Motor neuron (in vitro differentiated cells): ENCODE data around the gene PLXNB3. TPM values are rescaled to one million over a fixed set of nuclear protein-coding genes. Genes with fewer than 3 reads are reported as not detected.
A peak's percentile ranks its signal among the peaks of the same experiment; 100 is the strongest.

ENCODE experiments used
- ATAC-seq, 8 experiments: fragments of 200-7000 bp; cut with Tn5 transposase; replicated peaks in 6 of 8; 2 replicates each; pipeline ENCODE4 v1.8.0; 2021; ENCODE audit warnings: mild to moderate bottlenecking in 8 of 8, moderate library complexity in 8 of 8
- H3K27ac ChIP-seq, 2 donors: fragments of 250-450 bp; sonication (Bioruptor Pico); 2 replicates each; pipeline ENCODE4 v1.9.0; 2021; ENCODE audit warnings: antibody characterized with exemption in 2 of 2, mild to moderate bottlenecking in 2 of 2, moderate library complexity in 1 of 2
- H3K4me1 ChIP-seq, 2 donors: fragments of 250-450 bp; sonication (Bioruptor Pico); replicated peaks in 1 of 2; 2 replicates each; pipeline ENCODE4 v1.6.1; 2021; ENCODE audit warnings: antibody characterized with exemption in 2 of 2, mild to moderate bottlenecking in 2 of 2, moderate library complexity in 1 of 2
- H3K4me3 ChIP-seq, 5 donors: fragments of 250-450 bp; sonication (Bioruptor Pico); 2 replicates each; pipeline ENCODE4 v1.9.0; 2021; ENCODE audit warnings: antibody characterized with exemption in 5 of 5, mild to moderate bottlenecking in 5 of 5, moderate library complexity in 4 of 5
- WGBS, 10 experiments: fragments of 450-650 bp; shearing (Covaris generic); methylation state at CpG; one replicate each; pipeline ENCODE4 v1.0.0; 2022; 5-methylcytosine and 5-hydroxymethylcytosine counted together
- in situ Hi-C, 9 experiments: fragments of 400-800 bp; cut with MboI; loops; one replicate each; pipeline ENCODE4 v1.15.0; 2021; ENCODE audit warnings: low sequenced_read_pairs in 9 of 9, low pct_unique_long_range_greater_than_20kb in 2 of 9; ENCODE audit not compliant: unreplicated experiment in 9 of 9
- total RNA-seq, 8 experiments: library from RNA; unstranded; fragments of 300-600 nt; gene quantifications; 2 replicates each; pipeline versions ENCODE4 v1.2.3 to v1.2.4, GENCODE V29; 2022

Gene PLXNB3
- 1 to 10 TPM in 4 of 8 experiments, under 1 TPM in 4; 0.62 to 4.3 (median 1.2) TPM for total RNA-seq

DNA sequence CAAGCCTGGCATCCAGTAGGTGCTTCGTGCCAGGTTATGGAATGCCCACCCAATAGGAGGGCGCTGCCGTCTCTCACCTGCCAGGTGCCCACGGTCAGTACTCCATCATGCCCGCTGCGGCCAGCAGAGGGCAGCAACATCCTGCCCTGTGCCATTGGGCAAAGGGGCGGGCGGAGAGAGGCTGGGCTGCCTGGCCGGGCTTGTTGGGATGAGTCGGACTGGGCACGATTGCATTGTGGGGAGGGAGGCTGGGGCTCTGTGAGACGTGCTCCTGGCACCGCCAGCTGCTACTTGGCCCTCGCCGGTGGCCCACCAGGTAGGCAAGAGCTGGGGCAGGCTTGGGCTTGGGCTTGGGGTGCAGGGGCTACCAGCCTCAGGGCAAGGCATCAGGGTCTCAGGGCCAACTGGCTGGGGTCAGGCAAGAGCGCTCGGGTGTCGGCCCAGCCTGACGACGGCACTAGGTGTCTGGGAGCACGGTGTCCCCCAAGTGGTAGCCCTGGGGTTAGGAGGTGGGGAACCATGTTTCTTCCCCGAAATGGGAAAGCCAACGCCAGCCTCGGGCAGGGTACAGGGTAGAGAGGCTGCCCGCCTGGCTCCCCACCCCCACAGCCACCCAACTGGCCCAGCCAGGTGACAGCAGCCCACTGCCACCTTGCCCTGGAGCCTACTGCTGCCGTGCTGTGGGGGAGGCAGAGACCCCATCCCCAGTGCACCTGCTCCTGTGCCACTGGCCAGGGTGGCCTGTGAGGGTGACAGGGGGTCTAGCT lies at the start of gene PLXNB3:
PLXNB3 (plus strand) TSS at position 261 of the 767 bp plus-strand sequence. CDS start 1,287 bp downstream, outside the sequence.
- WGBS, 10 experiments = no CpG with 5 or more reads among the region's 26 CpGs
- H3K27ac ChIP-seq = peak within 1 kb of the TSS; percentile 66 to 96
- H3K4me3 ChIP-seq = peak within 1 kb of the TSS in 1 of 5 donors; percentile 32
- ATAC-seq = peak in 5 of 8 experiments; percentile 2 to 96 (median 49)
- in situ Hi-C loops = no loop called here
- peaks cover 30 to 34% of the 10 kb centered on the region in 2 donors for H3K4me1 ChIP-seq

DNA sequence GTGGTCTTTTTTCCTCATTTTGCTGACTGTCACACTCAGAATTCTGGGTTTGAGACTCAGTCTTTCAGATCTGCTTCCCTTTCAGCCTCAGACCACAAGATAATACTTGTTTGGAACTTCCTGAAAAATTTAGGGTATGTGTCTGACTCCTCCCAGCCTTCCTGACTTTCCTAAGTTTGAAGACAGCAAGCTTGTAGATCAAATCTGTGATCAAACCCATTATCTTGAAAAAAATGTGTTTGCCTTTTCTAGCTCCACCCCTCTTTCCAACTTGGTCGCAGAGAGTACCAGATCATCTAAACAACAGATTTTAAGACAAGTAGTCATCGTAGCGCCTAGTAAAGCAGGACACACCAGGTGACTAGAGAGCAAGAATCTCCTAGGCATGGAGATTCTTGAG lies 49.8 kb upstream of the PLXNB3 start:
- in situ Hi-C loops = no loop called here
- Histone ChIP-seq H3K4me1 (no peaks in the 10 kb centered on the region), H3K4me3 (no peak overlapping the region), H3K27ac (no peak overlapping the region)
- no peak for ATAC-seq
- 73 to 76% methylated on average over 3 of the region's 3 CpGs; no CpG with 5 or more reads in 8 of the 10 experiments for WGBS, 10 experiments

GRCh38 chrX:153717445-153717844 lies 46.6 kb upstream of the PLXNB3 start:
- H3K4me3 ChIP-seq = no peak overlapping the region
- ATAC-seq = no peak

DNA sequence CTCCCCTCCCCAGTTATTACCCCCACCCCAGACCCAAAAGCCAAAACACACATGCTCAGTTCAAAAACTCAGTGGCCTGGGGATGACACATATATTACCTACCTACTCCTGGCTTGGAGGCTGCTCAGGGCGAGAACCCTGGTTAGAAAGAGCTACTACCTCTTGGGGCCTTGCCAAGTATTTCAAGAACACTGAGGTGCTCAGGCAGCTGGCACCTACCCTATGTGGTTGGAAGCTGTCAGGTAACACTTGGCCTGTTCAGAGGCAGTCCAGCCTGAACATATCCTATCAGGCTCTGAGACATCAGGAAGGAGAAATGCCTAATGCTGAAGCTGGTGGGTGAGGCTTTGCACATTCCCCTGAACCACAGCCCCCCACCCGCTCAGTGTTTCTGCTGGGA lies 44.8 kb upstream of the PLXNB3 start:
- in situ Hi-C loops = no loop called here
- no CpG with 5 or more reads among the region's 2 CpGs for WGBS, 10 experiments
- H3K4me3 ChIP-seq = no peak overlapping the region
- no peak overlapping the region for H3K27ac ChIP-seq
- ATAC-seq = no peak
- peaks cover 9 to 13% of the 10 kb centered on the region in 2 donors for H3K4me1 ChIP-seq

More at GRCh38 chrX:153717445-153717844, 46.6 kb upstream of the PLXNB3 start:
- no peak overlapping the region for H3K27ac ChIP-seq
- in situ Hi-C loops = no loop called here
- H3K4me1 ChIP-seq = peaks cover 5 to 6% of the 10 kb centered on the region in 2 donors
- WGBS, 10 experiments = 46 to 100% (median 79%) methylated on average over 2 to 6 of the region's 9 CpGs; no CpG with 5 or more reads in 6 of the 10 experiments

- in situ Hi-C loops = no loop called here
Observed at GRCh38 chrX:153719701-153720100, 44.3 kb upstream of the PLXNB3 start.

DNA sequence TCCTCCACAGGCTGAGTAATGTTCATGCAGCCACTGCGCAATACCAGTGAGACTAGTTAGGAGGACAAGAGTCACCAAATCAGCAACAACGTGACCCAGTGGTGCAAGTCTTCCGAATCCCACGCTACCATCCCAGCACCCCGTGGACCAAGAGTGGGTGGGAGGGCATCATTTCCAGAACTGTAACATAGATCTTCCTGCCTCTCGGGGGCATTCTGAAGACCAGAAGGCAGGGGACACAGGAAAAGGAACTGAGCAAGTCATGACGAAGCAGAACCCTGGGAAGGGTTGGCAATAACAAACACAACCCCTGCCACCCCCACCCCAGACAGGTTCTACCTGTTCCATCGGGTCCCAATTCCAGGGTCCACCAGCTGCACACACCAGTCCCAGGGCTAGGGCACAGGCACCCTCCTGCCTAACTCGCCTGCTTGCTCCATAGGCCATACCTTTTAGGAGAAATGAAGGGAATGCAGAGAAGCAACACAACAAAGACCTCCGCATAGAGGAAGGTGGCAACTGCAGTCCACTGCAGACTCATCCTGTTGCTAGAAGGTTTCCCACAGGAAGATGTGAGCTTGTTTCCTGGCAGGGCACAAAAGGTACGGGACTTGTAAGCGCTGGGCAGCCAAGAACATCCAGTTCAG lies 41.2 kb upstream of the PLXNB3 start:
- Histone ChIP-seq H3K4me3 (peak overlapping the region; percentile 39 to 77 (median 69)), H3K27ac (peak overlapping the region; percentile 78 to 91), H3K4me1 (peaks cover 38 to 39% of the 10 kb centered on the region in 2 donors)
- no peak for ATAC-seq
- 20 to 100% (median 60%) methylated on average over 1 to 4 of the region's 12 CpGs; no CpG with 5 or more reads in 5 of the 10 experiments for WGBS, 10 experiments
- in situ Hi-C loops = no loop called here

More at GRCh38 chrX:153719701-153720100, 44.3 kb upstream of the PLXNB3 start:
- no peak overlapping the region for H3K27ac ChIP-seq
- H3K4me1 ChIP-seq = peaks cover 9 to 13% of the 10 kb centered on the region in 2 donors
- no peak overlapping the region for H3K4me3 ChIP-seq
- no peak for ATAC-seq
- 20 to 22% methylated on average over 1 of the region's 2 CpGs; no CpG with 5 or more reads in 8 of the 10 experiments for whole genome bisulfite sequencing, 10 experiments

- Histone ChIP-seq H3K4me1 (peaks cover 38 to 39% of the 10 kb centered on the region in 2 donors), H3K4me3 (peak overlapping the region; percentile 39 to 77 (median 69)), H3K27ac (peak overlapping the region; percentile 78 to 91)
- 31% methylated on average over 4 of the region's 78 CpGs; no CpG with 5 or more reads in 9 of the 10 experiments for WGBS, 10 experiments
- ATAC-seq = peak; percentile 4 to 58 (median 13)
- in situ Hi-C loops = no loop called here
Observed at GRCh38 chrX:153723351-153724251, 40.4 kb upstream of the PLXNB3 start.

DNA sequence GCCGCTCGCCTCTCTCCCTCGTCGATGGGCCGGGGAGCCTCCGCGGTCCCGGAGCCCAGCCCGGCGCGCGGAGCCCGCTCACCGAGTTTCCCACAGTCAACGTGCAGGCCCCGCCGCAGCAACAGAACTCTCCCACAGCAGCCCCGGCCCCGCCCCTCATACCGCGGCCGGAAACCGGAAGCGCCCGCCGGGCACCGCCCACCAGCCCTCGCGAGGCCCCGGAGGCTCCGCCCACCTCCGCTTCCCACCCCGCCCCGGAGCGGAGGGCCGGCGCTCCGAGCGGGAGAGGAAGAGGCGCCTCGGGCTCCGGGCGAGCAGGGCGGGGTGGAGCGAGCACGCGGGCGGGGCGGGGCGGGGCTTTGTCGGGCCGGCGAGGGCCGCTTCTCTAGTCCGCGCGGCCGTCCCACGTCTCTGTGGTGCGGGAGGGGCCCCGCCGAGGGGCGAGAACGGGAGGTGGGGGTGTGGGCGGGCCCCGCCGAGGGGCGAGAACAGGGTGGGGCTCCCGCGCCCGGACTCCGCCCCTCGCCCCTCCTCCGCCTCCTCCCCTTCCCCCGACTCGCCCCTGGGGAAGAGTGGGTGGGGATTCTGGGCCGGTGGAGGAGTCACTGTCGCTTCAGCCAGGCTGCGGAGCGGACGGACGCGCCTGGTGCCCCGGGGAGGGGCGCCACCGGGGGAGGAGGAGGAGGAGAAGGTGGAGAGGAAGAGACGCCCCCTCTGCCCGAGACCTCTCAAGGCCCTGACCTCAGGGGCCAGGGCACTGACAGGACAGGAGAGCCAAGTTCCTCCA lies 39.6 kb upstream of the PLXNB3 start, which contains the start of the genes ABCD1 and BCAP31:
ABCD1 (plus strand) TSS at position 605 of the 787 bp plus-strand sequence. CDS start 411 bp downstream, outside the sequence.
BCAP31 (minus strand) TSS at position 136 of the 787 bp plus-strand sequence. CDS start 1,143 bp downstream, outside the sequence.
- in situ Hi-C loops = no loop called here
- Histone ChIP-seq H3K4me3 (peak within 1 kb of the TSS; percentile 39 to 77 (median 69)), H3K27ac (peak within 1 kb of the TSS; percentile 78 to 91), H3K4me1 (peaks cover 38 to 39% of the 10 kb centered on the region in 2 donors)
- peak; percentile 59 to 88 (median 80) for ATAC-seq
- WGBS, 10 experiments = no CpG with 5 or more reads among the region's 88 CpGs

- Histone ChIP-seq H3K4me1 (peaks cover 38 to 39% of the 10 kb centered on the region in 2 donors), H3K27ac (peak overlapping the region; percentile 63 to 91), H3K4me3 (peak overlapping the region; percentile 39 to 77 (median 69))
- ATAC-seq = peak in 2 of 8 experiments; percentile 0 to 1
- in situ Hi-C loops = no loop called here
- WGBS, 10 experiments = 68% methylated on average over 2 of the region's 55 CpGs; no CpG with 5 or more reads in 9 of the 10 experiments
Observed at GRCh38 chrX:153725039-153725831, 38.8 kb upstream of the PLXNB3 start.

DNA sequence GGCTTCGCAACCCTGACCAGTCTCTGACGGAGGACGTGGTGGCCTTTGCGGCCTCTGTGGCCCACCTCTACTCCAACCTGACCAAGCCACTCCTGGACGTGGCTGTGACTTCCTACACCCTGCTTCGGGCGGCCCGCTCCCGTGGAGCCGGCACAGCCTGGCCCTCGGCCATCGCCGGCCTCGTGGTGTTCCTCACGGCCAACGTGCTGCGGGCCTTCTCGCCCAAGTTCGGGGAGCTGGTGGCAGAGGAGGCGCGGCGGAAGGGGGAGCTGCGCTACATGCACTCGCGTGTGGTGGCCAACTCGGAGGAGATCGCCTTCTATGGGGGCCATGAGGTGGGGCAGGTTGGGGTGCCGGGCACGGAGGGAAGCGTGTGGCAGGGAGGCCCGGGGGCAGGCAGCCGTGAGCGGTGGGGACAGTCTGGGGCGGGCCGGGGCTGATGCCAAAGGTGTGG lies 38.2 kb upstream of the PLXNB3 start:
- Histone ChIP-seq H3K27ac (peak overlapping the region; percentile 58 to 76), H3K4me3 (no peak overlapping the region), H3K4me1 (peaks cover 38 to 39% of the 10 kb centered on the region in 2 donors)
- 94% methylated on average over 3 of the region's 35 CpGs; no CpG with 5 or more reads in 9 of the 10 experiments for WGBS, 10 experiments
- no peak for ATAC-seq
- in situ Hi-C loops = no loop called here
